HCT116 (cell line): ENCODE results near the gene ZNF235. TPM values are rescaled to one million over a fixed set of nuclear protein-coding genes. Genes with fewer than 3 reads are reported as not detected.

Experiments used
- ATAC-seq: fragments of 200-7000 bp; cut with Tn5 transposase; 2 replicates; pipeline ENCODE4 v1.9.1; 2020; ENCODE audit warnings: mild to moderate bottlenecking, moderate library complexity
- BruUV-seq: library from RNA; stranded (reverse); fragments of 400-500 nt; replicated peaks from 2 replicates; lab custom pipeline; 2021; lab: Mats Ljungman, UMichigan
- CTCF ChIA-PET: fragments of 300-600 bp; sonication (Branson Sonifier 250); formaldehyde crosslinking; loops from one replicate; lab custom pipeline; 2021; ENCODE audit warnings: antibody characterized with exemption; lab: Charles Lee
- POLR2A ChIA-PET: fragments of 300-600, 350-600 bp; sonication (Branson Sonifier 250); formaldehyde crosslinking; loops from one replicate; lab custom pipeline; 2021; ENCODE audit warnings: antibody characterized with exemption; lab: Charles Lee
- RAD21 ChIA-PET, 2 experiments: fragments of 300-600 bp; sonication (Branson Sonifier 250); formaldehyde crosslinking; loops; one replicate each; lab custom pipeline; 2023; ENCODE audit warnings: low total read pairs in 2 of 2; ENCODE audit not compliant: uncharacterized antibody in 2 of 2, unreplicated experiment in 2 of 2, low non-redundant PET in 1 of 2; lab: Charles Lee
- DNase-seq: peaks from one replicate; pipeline ENCODE4 v3.0.0-alpha.2; 2010; ENCODE audit warnings: low read depth, low spot score
- H2AFZ ChIP-seq: fragments of 200-600 bp; shearing (Covaris generic), sonication (generic); 2 replicates; pipeline ENCODE4 v1.6.1; 2017; ENCODE audit warnings: low read depth, mixed run types, mixed read lengths, antibody characterized with exemption, low read length; ENCODE audit not compliant: poor library complexity, severe bottlenecking
- H3K27ac ChIP-seq: 2 replicates; pipeline ENCODE4 v1.5.1; 2012; ENCODE audit warnings: low read depth, low read length
- H3K27me3 ChIP-seq: fragments of 200-600 bp; sonication (generic); 2 replicates; pipeline ENCODE4 v1.6.1; 2016; ENCODE audit warnings: mixed run types, low read length, mixed read lengths; ENCODE audit not compliant: insufficient read depth
- H3K36me3 ChIP-seq, 2 experiments: fragments of 200-500 bp in 1 of 2; fragments of 200-600 bp in 1 of 2; sonication (Bioruptor generic) in 1 of 2; sonication (generic) in 1 of 2; 2 replicates each; pipeline versions ENCODE4 v1.5.1 to v1.6.1; 2014 to 2016; ENCODE audit warnings: low read length in 2 of 2, inconsistent platforms in 1 of 2, mixed read lengths in 1 of 2, mixed run types in 1 of 2; ENCODE audit not compliant: insufficient read depth in 2 of 2, control insufficient read depth in 1 of 2
- H3K4me1 ChIP-seq, 2 experiments: fragments of 200-600 bp in 1 of 2; sonication (generic) in 1 of 2; 2 replicates each; pipeline versions ENCODE4 v1.5.1 to v1.6.1; 2012 to 2017; ENCODE audit warnings: low read length in 2 of 2, inconsistent platforms in 1 of 2, mild to moderate bottlenecking in 1 of 2, mixed read lengths in 1 of 2, mixed run types in 1 of 2, moderate library complexity in 1 of 2; ENCODE audit not compliant: insufficient read depth in 2 of 2, control insufficient read depth in 1 of 2
- H3K4me2 ChIP-seq: fragments of 200-600 bp; sonication (generic); 2 replicates; pipeline ENCODE4 v1.6.1; 2017; ENCODE audit warnings: mixed run types, low read length, mixed read lengths
- H3K4me3 ChIP-seq, 2 experiments: fragments of 200-600 bp in 1 of 2; sonication (generic) in 1 of 2; replicated peaks in 1 of 2; 2 replicates each; pipeline ENCODE4 v1.5.1; 2011 to 2016; ENCODE audit warnings: low read length in 2 of 2, control low read depth in 1 of 2, low read depth in 1 of 2, mild to moderate bottlenecking in 1 of 2, mixed read lengths in 1 of 2, mixed run types in 1 of 2
- H3K79me2 ChIP-seq: fragments of 200-600 bp; sonication (generic); 2 replicates; pipeline ENCODE4 v1.6.1; 2017; ENCODE audit warnings: mild to moderate bottlenecking, mixed run types, low read length, moderate library complexity, mixed read lengths; ENCODE audit not compliant: insufficient read depth
- H3K9ac ChIP-seq: fragments of 200-600 bp; sonication (generic); 2 replicates; pipeline ENCODE4 v1.6.1; 2016; ENCODE audit warnings: low read length, mixed read lengths
- H3K9me2 ChIP-seq: fragments of 200-600 bp; sonication (generic), shearing (Covaris generic); 2 replicates; pipeline ENCODE4 v1.6.1; 2017; ENCODE audit warnings: mixed run types, mild to moderate bottlenecking, moderate library complexity; ENCODE audit not compliant: insufficient read depth
- H3K9me3 ChIP-seq, 2 experiments: fragments of 200-500 bp in 1 of 2; fragments of 200-600 bp in 1 of 2; sonication (Bioruptor generic) in 1 of 2; sonication (generic) in 1 of 2; 2 replicates each; pipeline ENCODE4 v1.6.1; 2014 to 2017; ENCODE audit warnings: low read length in 2 of 2, mixed read lengths in 2 of 2, inconsistent platforms in 1 of 2, low read depth in 1 of 2, mild to moderate bottlenecking in 1 of 2, mixed run types in 1 of 2, moderate library complexity in 1 of 2; ENCODE audit not compliant: control insufficient read depth in 1 of 2, insufficient read depth in 1 of 2
- H4K20me1 ChIP-seq: fragments of 200-600 bp; sonication (generic), shearing (Covaris generic); 2 replicates; pipeline ENCODE4 v1.6.1; 2017; ENCODE audit warnings: mixed run types, mild to moderate bottlenecking, moderate library complexity; ENCODE audit not compliant: insufficient read depth
- EGR1 ChIP-seq: IDR thresholded peaks from 2 replicates; pipeline ENCODE4 v1.6.1; 2012; ENCODE audit warnings: low read depth
- EZH2 ChIP-seq: fragments of 200-600 bp; sonication (generic); IDR thresholded peaks from 2 replicates; pipeline ENCODE4 v1.6.1; 2017; ENCODE audit warnings: antibody characterized with exemption, mixed run types
- YY1 ChIP-seq: IDR thresholded peaks from 2 replicates; pipeline ENCODE4 v1.6.1; 2011; ENCODE audit warnings: low read length, low read depth, moderate library complexity, mild to moderate bottlenecking; ENCODE audit not compliant: insufficient replicate concordance; ENCODE audit errors: extremely low read depth
- ZFX ChIP-seq: fragments of 450-650 bp; IDR thresholded peaks from 2 replicates; pipeline ENCODE4 v1.6.1; 2017
- intact Hi-C: fragments of 100-400 bp; cut with micrococcal nuclease; formaldehyde crosslinking; loops from 2 replicates; pipeline ENCODE4 v1.10.0; 2022
- total RNA-seq: library from RNA; stranded (reverse); gene quantifications from one replicate; pipeline ENCODE4 v1.2.1, GENCODE V29; 2021; ENCODE audit not compliant: unreplicated experiment
- TF ChIP-seq, protein P1 (sequence below), 3 experiments: fragments of 200-600 bp in 1 of 3; sonication (generic) in 1 of 3; IDR thresholded peaks in 2 of 3; conservative IDR thresholded peaks in 1 of 3; 2 replicates each; pipeline ENCODE4 v1.5.1; 2012 to 2017; ENCODE audit warnings: low read depth in 2 of 3, low read length in 2 of 3, antibody characterized with exemption in 1 of 3, borderline replicate concordance in 1 of 3, control low read depth in 1 of 3, mild to moderate bottlenecking in 1 of 3, mixed read lengths in 1 of 3, mixed run types in 1 of 3, moderate library complexity in 1 of 3; ENCODE audit not compliant: insufficient read depth in 1 of 3
- TF ChIP-seq, protein P2 (sequence below): IDR thresholded peaks from 2 replicates; pipeline ENCODE4 v1.6.1; 2012; ENCODE audit warnings: low read depth

The ZNF235 gene
- total RNA-seq, 1 experiment from 2014 or later: 5.7 TPM

DNA sequence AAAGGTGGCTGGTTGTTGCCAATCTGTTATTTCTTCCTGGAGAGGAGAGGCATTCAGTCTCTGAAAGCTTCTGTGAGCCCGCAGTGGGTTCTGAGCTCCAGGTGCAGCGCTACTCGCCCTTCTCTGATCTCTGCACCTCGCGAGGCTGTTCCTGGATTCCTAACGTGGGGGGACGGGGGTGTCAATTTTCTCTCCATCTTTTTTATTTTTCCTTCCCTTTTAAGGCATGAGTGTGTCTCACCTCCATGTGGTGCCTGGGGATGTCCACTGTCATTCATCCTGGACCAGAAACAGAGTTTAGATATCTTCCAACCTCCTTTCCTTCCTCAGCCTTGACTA, 44.5 kb downstream of the ZNF235 start:
- no TSS peak for BruUV-seq
- Histone ChIP-seq H3K36me3 (no peaks in the 10 kb centered on the region), H3K4me1 (no peaks in the 10 kb centered on the region), H3K9me2 (no peaks in the 10 kb centered on the region), H2AFZ (no peak overlapping the region), H3K79me2 (no peaks in the 10 kb centered on the region), H4K20me1 (no peaks in the 10 kb centered on the region), H3K9me3 (peaks cover 5 to 9% of the 10 kb centered on the region in 2 experiments), H3K27me3 (no peaks in the 10 kb centered on the region), H3K4me2 (peak overlapping the region; percentile 29; the same call in 1 of the 2 replicates), H3K9ac (no peak overlapping the region), H3K4me3 (no peak overlapping the region; a peak in 1 of 4 replicates), H3K27ac (no peak overlapping the region)
- intact Hi-C loops: no loop called here
- DNase-seq: no peak
- no peak for ATAC-seq
- CTCF ChIA-PET: no interaction called here
- no peak for TF ChIP-seq EZH2
- TF ChIP-seq, protein P1, sequence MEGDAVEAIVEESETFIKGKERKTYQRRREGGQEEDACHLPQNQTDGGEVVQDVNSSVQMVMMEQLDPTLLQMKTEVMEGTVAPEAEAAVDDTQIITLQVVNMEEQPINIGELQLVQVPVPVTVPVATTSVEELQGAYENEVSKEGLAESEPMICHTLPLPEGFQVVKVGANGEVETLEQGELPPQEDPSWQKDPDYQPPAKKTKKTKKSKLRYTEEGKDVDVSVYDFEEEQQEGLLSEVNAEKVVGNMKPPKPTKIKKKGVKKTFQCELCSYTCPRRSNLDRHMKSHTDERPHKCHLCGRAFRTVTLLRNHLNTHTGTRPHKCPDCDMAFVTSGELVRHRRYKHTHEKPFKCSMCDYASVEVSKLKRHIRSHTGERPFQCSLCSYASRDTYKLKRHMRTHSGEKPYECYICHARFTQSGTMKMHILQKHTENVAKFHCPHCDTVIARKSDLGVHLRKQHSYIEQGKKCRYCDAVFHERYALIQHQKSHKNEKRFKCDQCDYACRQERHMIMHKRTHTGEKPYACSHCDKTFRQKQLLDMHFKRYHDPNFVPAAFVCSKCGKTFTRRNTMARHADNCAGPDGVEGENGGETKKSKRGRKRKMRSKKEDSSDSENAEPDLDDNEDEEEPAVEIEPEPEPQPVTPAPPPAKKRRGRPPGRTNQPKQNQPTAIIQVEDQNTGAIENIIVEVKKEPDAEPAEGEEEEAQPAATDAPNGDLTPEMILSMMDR (IDR thresholded peaks at IDR 0.05 in 2 of 3, conservative IDR thresholded peaks at IDR 0.05 in 1 of 3; ENCODE audit: borderline replicate concordance in 1 of 3, insufficient read depth in 1 of 3, low read depth in 2 of 3, low read length in 2 of 3): no peak
- RAD21 ChIA-PET: interaction anchor here in 1 of 2 experiments (0.5 kb wide), 1 partner anchor 1372 kb away, joined by 3 read pairs; no protein-coding TSS in a partner anchor
- POLR2A ChIA-PET: no interaction called here

DNA sequence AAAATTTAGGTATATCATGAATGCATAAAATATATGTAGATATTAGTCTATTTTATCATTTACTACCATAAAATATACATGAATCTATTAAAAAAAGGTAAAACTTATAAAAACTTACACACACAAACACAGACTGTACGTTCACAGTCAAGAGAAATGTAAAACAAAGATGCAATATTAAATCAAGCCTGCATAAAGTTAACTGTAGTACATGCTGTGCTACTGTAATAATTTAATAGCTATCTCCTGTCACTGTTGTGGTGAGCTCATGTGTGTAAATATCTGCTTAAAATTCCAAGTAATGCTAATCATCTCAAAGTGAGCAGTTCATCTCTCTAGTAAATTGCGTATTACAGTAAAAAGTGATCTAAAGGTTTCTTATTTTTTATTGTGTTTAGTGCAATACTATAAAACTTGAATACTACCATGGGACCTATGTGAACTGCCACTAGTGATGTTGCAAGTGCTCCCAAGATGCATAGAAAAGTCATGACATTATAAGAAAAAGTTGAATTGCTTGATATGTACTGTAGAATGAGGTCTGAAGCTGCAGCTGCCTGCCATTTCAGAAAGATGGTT, 45.9 kb downstream of the ZNF235 start:
- Histone ChIP-seq H2AFZ (no peak overlapping the region), H3K79me2 (no peaks in the 10 kb centered on the region), H3K4me1 (no peaks in the 10 kb centered on the region), H3K4me3 (no peak overlapping the region), H3K36me3 (no peaks in the 10 kb centered on the region), H3K27me3 (no peaks in the 10 kb centered on the region), H3K9me3 (peaks cover 5 to 15% of the 10 kb centered on the region in 2 experiments), H3K9me2 (no peaks in the 10 kb centered on the region), H3K4me2 (no peak overlapping the region), H3K27ac (no peak overlapping the region), H3K9ac (no peak overlapping the region), H4K20me1 (no peaks in the 10 kb centered on the region)
- POLR2A ChIA-PET: no interaction called here
- RAD21 ChIA-PET: no interaction called here
- CTCF ChIA-PET: no interaction called here
- no peak for ATAC-seq
- TF ChIP-seq EGR1 (no peak), ZFX (no peak), YY1 (no peak)
- TF ChIP-seq, protein P2, sequence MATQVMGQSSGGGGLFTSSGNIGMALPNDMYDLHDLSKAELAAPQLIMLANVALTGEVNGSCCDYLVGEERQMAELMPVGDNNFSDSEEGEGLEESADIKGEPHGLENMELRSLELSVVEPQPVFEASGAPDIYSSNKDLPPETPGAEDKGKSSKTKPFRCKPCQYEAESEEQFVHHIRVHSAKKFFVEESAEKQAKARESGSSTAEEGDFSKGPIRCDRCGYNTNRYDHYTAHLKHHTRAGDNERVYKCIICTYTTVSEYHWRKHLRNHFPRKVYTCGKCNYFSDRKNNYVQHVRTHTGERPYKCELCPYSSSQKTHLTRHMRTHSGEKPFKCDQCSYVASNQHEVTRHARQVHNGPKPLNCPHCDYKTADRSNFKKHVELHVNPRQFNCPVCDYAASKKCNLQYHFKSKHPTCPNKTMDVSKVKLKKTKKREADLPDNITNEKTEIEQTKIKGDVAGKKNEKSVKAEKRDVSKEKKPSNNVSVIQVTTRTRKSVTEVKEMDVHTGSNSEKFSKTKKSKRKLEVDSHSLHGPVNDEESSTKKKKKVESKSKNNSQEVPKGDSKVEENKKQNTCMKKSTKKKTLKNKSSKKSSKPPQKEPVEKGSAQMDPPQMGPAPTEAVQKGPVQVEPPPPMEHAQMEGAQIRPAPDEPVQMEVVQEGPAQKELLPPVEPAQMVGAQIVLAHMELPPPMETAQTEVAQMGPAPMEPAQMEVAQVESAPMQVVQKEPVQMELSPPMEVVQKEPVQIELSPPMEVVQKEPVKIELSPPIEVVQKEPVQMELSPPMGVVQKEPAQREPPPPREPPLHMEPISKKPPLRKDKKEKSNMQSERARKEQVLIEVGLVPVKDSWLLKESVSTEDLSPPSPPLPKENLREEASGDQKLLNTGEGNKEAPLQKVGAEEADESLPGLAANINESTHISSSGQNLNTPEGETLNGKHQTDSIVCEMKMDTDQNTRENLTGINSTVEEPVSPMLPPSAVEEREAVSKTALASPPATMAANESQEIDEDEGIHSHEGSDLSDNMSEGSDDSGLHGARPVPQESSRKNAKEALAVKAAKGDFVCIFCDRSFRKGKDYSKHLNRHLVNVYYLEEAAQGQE: no peak
- BruUV-seq: no TSS peak
- intact Hi-C loops: no loop called here
- no peak for DNase-seq
